Measurements from ENCODE around the gene EVI5. TPM values are rescaled to one million over a fixed set of nuclear protein-coding genes. Genes with fewer than 3 reads are reported as not detected.

EVI5 gene
- total RNA-seq, 2 donors from 2014 or later = 45.9 to 48.6 TPM

DNA sequence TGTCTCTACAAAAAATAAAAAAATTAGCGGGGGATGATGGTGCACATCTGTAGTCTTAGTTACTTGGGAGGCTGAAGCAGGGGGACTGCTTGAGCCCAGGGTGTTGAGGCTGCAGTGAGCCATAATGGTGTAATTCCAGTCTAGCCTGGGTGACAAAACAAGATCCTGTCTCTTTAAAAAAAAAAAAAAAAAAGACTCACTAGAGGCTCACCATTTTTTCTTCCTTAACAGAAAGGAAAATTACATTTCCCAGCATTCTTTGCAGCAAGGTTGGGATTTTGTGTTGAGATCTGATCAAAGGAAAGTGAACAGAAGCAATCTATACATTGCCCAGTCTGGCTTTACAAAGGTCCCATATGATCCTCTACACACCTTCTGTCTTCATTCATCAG is 319.7 kb downstream of the EVI5 start:
- H3K27ac ChIP-seq = no peak overlapping the region
- H3K4me3 ChIP-seq = no peak overlapping the region
- H3K36me3 ChIP-seq = no peaks in the 10 kb centered on the region
- no peak for DNase-seq (ENCODE audit: low spot score)
- TF ChIP-seq, protein P1, sequence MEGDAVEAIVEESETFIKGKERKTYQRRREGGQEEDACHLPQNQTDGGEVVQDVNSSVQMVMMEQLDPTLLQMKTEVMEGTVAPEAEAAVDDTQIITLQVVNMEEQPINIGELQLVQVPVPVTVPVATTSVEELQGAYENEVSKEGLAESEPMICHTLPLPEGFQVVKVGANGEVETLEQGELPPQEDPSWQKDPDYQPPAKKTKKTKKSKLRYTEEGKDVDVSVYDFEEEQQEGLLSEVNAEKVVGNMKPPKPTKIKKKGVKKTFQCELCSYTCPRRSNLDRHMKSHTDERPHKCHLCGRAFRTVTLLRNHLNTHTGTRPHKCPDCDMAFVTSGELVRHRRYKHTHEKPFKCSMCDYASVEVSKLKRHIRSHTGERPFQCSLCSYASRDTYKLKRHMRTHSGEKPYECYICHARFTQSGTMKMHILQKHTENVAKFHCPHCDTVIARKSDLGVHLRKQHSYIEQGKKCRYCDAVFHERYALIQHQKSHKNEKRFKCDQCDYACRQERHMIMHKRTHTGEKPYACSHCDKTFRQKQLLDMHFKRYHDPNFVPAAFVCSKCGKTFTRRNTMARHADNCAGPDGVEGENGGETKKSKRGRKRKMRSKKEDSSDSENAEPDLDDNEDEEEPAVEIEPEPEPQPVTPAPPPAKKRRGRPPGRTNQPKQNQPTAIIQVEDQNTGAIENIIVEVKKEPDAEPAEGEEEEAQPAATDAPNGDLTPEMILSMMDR (IDR thresholded peaks at IDR 0.05) = no peak
- no peaks in the 10 kb centered on the region for H3K9me3 ChIP-seq
- H3K27me3 ChIP-seq (replicated peaks; ENCODE audit: insufficient read depth) = no peaks in the 10 kb centered on the region
- no peaks in the 10 kb centered on the region for H3K4me1 ChIP-seq (ENCODE audit: control insufficient read depth in 1 of 2, low read depth in 2 of 2)
- no peak for ATAC-seq (ENCODE audit: insufficient number of reproducible peaks, low FRiP score, low read depth)

GRCh38 chr1:92464588-92465255 is 320.2 kb downstream of the EVI5 start:
- no peaks in the 10 kb centered on the region for H3K4me1 ChIP-seq (ENCODE audit: control insufficient read depth in 1 of 2, low read depth in 2 of 2)
- TF ChIP-seq, protein P1 (IDR thresholded peaks at IDR 0.05) = no peak
- no peaks in the 10 kb centered on the region for H3K27me3 ChIP-seq (replicated peaks; ENCODE audit: insufficient read depth)
- no peak overlapping the region for H3K27ac ChIP-seq
- no peaks in the 10 kb centered on the region for H3K36me3 ChIP-seq
- H3K9me3 ChIP-seq = no peaks in the 10 kb centered on the region
- no peak overlapping the region for H3K4me3 ChIP-seq
- DNase-seq (ENCODE audit: low spot score) = no peak
- ATAC-seq (ENCODE audit: insufficient number of reproducible peaks, low FRiP score, low read depth) = no peak

- no peak overlapping the region for H3K4me3 ChIP-seq
- no peaks in the 10 kb centered on the region for H3K36me3 ChIP-seq
- H3K27ac ChIP-seq = no peak overlapping the region
- H3K9me3 ChIP-seq = no peaks in the 10 kb centered on the region
- H3K27me3 ChIP-seq (replicated peaks; ENCODE audit: insufficient read depth) = no peaks in the 10 kb centered on the region
- TF ChIP-seq, protein P1 (IDR thresholded peaks at IDR 0.05) = no peak
- no peaks in the 10 kb centered on the region for H3K4me1 ChIP-seq (ENCODE audit: control insufficient read depth in 1 of 2, low read depth in 2 of 2)
- DNase-seq (ENCODE audit: low spot score) (no peak), ATAC-seq (ENCODE audit: insufficient number of reproducible peaks, low FRiP score, low read depth) (no peak)
These were observed 323.4 kb downstream of the EVI5 start for GRCh38 chr1:92461364-92462097.

- Histone ChIP-seq H3K27ac (no peak overlapping the region), H3K9me3 (no peaks in the 10 kb centered on the region), H3K4me3 (peak overlapping the region; percentile 22), H3K27me3 (replicated peaks; ENCODE audit: insufficient read depth) (no peaks in the 10 kb centered on the region), H3K4me1 (ENCODE audit: control insufficient read depth in 1 of 2, low read depth in 2 of 2) (no peaks in the 10 kb centered on the region), H3K36me3 (no peaks in the 10 kb centered on the region)
- TF ChIP-seq, protein P1 (IDR thresholded peaks at IDR 0.05) = no peak
- DNase-seq (ENCODE audit: low spot score) (no peak), ATAC-seq (ENCODE audit: insufficient number of reproducible peaks, low FRiP score, low read depth) (no peak)
These were observed 325.0 kb downstream of the EVI5 start for GRCh38 chr1:92459871-92460320.

Other genes with a start within 250 kb of the EVI5 start
- gene RPL5, start 46.9 kb upstream of the EVI5 start, total RNA-seq = 100 to 1,000 TPM; 792 to 927 TPM
- gene DIPK1A, start 176.4 kb upstream of the EVI5 start, total RNA-seq = 10 to 100 TPM; 10.8 to 18.3 TPM